GM21367 (cell line): ENCODE data around the gene MBD4.
A peak's percentile ranks its signal among the peaks of the same experiment; 100 is the strongest.
"Not testable (repeated sequence)": the region's sequence is repeated elsewhere in the genome, so short reads cannot be mapped to it uniquely, and the experiment has no call there.

Experiments
- ATAC-seq: cut with Tn5 transposase; IDR thresholded peaks from one replicate; pipeline ENCODE4 v1.9.1; 2021; ENCODE audit not compliant: unreplicated experiment

Gene MBD4

DNA sequence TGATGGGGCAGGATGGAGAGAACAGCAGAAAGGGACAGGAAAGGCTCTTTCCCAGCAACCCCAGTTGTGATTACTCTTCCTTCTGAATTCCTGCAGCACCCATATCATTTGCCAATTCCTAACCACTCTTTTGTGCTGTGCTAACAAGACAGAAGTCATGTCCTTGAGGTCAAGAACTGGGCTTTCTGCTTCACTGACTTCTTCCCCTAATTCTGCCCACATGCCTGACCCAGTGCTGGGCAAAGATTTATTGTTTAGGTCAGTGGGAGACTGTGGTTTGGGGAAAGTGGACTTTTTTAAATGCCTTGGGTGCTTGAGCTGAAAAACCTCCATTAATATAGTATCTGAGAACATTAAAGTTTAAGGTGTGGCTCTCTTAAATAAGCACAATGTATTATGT lies 7.1 kb downstream of the MBD4 start:
- ATAC-seq: no peak

DNA sequence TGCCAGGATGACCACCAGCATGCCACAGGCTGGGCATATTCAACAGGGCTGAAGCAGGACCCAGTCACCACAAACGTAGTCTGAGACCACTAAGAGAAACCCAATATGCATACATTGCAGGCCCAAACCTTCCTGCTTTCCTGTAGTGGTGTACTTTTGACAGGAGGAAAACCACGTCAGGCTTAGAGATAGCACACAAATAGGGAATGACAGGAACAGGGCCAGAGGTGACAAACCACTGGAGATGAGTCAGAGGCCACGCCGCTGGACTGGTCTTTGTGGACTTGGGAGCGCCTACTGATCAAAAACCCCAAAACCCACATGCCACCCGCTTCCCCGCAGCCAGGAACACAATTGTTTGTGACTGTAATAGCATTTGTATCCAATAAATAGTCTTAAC lies 7.7 kb downstream of the MBD4 start:
- no peak for ATAC-seq

DNA sequence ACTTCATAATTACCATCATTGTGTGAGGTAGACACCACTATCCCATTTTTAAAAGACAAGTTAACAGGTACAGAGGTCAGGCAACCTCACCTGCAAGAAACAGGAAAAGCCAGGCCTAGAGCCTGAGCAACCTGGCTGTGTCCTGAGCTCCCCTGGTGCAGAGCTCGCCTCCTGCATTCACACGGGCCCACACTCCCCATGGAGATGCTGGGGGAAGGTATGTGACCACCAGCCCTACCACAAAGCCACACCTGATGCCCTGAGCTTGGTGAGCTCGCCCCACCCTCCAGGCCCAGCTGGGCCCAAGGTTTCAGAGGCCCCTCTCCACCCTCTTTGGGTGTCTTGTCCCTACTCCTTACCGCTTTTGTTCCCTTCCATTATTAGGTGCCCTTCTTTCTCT lies 10.1 kb downstream of the MBD4 start:
- ATAC-seq: no peak

DNA sequence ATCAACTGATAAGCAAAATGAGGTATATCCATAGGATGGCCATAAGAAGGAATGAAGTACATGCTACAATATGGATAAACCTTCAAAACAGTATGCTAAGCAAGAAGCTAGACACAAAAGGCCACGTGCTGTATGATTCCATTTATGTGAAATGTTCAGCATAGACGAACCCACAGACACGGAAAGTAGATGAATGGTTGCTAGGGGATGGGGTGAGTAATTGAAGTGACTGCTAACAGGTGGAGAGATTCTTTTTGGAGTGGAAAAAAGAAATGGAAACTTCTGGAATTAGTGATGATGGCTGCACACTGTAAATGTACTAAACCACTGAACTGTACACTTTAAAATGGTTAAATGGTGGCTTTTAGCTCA lies 10.7 kb downstream of the MBD4 start:
- no peak for ATAC-seq

DNA sequence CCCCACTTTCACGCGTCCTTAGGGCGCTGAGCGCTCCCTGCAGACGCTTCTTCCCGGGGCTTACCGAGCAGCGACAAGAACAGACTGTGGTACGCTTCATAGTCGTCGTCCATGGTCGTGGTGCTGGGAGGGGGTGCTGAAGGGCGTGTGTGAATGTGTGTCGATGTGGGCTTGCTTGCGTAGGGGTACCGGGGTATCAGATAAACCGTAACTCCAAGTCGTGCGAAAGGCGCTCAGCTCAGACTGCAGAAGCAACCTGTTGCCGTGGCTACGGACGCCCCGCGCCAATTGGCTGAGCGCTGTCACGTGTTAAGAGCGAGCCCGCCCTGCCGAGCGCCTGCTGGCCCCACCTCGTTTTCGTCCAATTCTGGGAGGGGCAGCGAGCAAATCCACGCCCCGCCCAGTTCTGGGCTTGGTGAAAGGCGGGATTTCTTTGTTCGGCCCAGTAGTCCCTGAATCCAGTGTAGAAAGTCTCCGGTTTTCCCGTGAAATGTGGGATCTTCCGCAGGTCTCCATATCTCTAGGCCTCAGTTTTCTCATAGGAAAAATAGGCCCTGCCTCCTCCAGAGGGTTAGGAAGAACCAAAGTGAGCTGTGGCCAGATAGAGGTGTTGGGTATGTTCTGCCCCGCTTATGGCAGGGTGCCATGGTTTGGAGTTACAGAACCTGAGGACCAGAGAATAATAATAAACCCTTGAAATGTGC lies 11.2 kb downstream of the MBD4 start, which contains the start of gene EFCAB12:
EFCAB12 (minus strand) TSS at position 261 of the 704 bp plus-strand sequence; CDS start at position 113, 148 bp downstream.
- peak; percentile 82 for ATAC-seq

DNA sequence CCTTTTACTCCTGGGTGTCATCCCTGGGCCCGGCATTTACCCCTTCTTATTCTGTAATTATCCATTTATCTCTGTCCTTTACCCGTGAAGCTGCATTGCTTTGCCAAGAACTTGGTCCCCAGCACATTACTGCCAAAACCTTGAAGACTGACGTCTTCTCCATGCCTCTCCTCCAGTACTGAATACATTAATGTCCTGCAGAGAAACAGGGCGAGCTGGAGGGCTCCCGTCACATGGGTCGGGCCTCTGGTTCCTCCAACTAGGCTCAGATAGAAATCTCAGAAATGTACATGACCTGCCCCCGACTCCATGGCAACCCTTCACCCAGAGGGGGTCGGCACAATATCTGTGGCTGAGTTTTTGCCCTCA lies 11.8 kb downstream of the MBD4 start:
- no peak for ATAC-seq

DNA sequence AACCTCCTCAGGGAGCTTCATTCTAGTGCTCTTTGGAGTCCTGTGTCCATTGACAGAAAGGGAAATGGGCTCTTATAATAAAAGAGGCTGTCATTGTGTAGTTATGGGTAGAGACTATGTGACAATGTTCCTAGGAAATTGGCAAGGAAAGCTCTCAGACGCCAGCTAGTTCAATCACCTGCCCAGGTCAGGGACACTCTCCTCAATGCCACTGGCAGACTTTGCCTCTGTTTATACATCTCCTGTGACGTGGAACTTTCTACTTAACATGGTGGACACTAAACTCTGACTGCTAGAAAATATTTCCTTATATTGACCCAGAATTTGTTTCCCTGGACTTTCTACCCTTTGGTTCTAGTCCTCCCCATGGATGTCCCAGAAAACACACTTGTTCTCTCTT lies 14.1 kb downstream of the MBD4 start:
- no peak for ATAC-seq

DNA sequence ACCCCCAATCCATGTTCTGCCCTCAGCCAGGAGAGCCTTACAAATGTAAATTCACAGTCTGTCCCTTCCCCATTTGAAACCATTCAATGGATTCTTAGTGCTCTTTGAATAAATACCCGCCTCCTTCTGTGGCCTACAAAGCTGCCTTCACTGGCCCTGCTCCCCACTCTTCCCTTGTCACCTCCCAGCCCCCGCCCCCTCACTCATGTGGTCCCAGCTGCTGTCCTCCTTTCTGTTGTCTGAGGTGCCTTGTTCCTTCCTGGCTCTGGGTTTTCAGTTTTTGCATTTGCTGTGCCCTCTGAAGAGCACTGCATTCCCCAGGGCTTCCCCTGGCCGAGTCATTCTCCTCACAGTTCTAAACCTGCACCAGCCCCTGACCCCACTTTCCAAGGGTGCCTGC lies 14.5 kb downstream of the MBD4 start:
- ATAC-seq: no peak

DNA sequence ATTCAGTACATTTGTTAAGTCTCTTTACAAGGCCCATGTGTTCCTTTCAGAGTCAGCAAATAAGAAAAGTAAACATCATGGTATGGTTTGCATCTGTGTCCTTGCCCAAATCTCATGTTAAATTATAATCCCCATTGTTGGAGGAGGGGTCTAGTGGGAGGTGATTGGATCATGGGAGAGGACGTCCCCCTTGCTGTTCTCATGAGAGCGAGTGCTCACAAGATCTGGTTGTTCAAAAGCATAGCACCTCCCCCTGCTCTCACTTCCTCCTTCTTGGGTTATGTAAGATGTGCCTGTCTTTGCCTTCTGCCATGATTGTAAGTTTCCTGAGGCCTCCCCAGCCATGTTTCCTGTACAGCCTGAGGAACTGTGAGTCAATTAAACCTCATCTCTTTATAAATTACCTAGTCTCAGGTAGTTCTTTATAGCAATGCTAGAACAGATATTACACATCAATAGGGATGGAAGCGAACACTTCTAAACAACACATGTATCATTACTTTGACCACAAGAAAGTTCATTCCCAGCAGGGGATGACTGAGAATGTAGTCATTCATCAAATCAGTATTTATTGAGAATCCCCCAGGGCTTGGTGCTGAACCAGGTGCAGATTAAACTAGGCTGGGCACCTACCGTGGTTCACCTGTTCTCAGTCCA lies 15.4 kb downstream of the MBD4 start:
- peak; percentile 52 for ATAC-seq

DNA sequence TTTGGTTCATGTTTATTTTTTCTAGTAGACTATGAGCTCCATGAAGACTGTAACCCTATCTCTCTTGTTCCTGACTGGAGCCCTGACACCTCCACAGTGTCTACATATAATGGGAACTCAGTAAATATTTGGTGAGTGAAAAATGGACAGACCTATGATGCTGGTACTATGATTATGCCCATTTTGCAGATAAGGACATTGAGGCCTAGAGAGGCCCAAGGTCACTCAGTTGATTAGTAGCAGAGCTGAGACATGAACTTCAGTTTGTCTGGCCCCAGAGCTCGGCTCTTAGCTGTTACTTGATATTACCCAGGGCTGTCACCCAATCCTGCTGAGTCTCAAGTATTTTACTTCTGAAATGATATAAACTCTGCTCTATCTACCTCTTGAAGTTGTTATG lies 16.9 kb downstream of the MBD4 start:
- ATAC-seq: no peak

DNA sequence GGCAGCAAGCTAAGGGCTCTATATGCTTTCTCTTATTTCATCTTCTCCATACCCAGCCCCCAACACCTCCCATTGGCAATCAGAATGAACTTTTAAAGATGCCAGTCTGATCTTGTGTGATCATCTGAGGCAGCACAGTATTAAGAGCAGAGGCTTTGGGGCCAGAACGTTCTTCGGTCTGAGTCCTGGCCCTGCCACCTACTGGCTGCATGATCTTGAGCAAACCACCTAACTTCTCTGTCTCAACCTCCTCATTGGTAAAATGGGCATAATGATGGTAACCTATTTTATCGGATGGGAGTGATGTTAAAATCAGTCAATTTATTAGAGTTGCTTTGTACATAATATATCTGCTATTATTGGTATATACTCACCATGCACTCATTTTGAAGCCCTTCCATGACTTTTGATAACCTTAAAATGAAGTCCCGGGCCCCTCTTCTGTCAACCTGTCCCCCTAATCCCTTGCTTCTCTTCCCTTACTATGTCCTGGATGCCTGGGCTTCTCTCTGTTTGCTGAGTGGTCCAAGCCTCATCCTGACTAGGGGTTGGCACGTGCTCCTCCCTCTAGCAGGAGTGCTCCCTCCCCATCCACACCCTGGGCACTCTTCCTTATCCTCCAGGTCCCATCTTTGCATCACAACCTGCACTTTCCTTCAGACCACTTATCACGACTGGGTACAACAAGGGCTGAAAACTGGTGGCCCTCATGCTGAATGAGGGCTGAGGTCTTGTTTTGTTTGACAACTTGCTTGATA lies 17.6 kb downstream of the MBD4 start:
- ATAC-seq: no peak

DNA sequence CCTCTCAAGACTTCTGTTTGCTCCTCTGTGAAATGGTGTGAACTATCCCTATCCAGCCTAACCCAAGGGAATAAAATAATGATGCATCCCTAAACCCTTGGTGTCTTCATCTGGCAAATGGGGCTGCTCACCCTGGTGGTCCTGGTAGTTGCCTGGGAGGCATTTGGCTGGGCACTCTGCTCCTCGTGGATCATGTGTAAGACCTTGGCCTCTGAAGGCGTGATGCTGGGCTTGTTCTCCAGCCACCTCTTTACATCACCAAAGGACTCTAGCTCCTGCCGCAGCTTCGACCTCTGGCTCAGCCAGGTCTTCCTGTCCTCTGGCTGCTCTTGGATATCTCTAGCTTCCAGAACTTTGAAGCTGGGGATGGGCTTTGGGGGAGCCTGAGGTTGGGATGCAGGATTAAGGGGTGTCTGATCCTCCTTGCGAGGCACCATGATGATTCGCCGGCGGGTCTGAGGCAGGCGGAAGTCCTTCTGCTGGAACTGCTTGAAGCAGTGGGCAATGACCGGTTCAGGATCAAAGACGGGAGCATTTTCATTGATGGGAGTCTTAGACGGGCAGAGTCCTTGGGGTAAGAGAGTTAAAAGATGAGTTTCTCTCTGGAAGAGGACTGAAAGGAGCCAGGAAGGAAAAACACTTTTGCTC lies 18.4 kb downstream of the MBD4 start:
- no peak for ATAC-seq

DNA sequence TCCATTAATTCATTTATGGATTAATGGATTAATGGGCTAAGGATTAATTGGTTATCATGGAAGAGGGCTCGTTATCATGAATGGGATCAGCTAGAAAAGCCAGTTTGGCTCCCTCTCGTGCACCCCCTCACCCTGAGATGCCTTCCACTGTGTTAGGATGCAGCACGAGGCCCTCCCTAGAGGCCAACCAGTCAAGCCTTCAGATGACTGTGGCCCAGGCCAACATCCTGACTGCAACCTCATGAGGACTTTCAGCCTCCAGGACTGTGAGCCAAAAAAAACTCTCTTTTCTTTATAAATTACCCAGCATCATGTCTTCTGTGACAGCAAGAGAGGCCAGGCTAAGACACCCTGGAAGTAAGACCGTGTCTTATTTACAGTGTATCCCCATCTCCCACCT lies 20.3 kb downstream of the MBD4 start:
- ATAC-seq: no peak

DNA sequence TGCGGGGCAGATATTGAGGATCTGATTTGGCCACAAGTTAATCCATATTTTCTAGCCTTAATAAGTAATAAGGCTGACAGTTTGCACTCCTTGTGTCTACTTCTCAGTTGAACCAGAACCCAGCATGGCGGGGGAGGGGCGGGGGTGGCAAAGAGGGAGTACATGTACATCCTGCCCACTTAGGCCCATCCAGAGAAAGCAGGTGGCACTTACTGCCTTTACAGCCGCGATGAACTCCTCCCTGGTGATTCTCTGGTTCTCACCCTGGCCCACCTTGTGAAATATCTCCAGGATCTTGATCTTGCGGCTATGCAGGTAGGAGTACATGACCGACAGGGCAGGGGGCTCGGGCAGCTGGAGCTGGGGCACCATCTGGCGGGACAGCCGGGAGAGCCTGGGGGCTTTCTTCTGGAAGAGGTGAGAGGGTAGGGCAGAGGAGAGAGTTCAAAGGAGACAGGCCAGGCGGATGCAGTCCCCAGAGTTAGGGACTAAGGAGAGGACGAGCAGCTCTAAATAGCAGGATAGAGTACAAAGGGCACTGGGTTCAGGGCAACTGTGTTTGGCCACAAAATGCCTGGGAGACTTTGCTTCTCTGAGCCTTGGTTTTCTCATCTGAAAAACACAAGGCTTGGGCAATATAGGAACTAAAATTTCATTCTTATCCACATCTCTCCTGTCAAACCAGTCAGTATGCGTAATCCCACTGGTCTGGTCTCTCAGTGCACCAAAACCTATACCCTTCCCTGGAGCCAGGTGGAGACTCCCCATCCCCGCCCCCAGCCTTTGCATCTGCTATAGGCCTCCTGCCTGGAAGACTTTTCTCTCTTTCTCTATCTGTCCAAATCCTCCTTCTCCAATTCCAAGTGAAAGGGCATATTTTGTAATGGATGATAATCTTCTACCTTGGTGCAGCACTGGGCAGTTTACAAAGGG lies 21.4 kb downstream of the MBD4 start:
- no peak for ATAC-seq

DNA sequence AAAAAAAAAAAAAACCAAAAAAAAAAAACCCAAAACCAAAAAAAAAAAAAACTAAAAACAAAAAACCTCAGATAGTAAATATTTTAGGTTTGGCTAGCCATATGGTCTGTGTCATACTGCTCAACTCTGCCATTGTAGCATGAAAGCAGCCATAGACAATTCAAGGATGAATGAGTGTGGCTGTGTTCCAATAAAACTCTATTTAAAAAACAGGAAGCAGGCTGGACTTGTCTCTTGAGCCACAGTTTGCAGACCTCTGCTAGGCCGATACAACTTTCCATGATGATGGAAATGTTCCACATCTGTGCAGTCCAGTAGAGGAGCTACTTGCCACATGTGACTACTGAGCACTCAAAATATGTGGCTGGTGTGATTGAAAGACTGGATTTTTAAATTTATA lies 22.4 kb downstream of the MBD4 start:
- no peak for ATAC-seq

DNA sequence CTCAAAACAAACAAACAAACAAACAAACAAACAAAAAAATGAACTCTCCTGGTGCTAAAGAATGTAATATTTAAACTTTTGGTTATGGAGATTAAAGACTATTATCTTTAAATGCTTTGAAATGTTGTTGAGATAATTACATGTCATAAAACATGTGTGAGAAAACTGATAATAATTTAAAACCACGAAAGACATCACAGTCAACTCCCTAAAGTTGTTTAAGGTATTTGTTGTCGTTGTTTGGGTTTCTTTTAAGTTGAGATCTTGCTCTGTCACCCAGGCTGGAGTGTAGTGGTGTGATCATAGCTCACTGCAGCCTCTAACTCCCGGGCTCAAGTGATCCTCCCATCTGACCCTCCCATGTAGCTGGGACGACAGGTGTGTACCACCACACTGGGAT lies 23.3 kb downstream of the MBD4 start:
- no peak for ATAC-seq

DNA sequence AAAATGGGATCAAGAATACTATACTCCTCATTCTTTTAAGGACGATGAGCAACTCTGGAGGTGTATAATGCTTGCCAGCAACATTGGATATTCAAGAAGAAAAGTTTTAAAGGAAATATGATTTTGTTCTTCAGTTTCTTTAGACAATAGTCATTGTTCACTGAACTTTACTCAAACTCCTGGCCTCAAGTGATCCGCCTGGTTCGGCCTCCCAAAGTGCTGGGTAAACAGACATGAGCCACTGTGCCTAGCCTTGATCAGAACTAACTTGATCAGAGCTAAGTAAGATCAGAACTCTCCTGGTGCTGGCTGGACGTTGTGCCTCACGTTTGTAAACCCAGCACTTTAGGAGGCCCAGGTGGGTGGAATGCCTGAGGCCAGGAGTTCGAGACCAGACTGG lies 23.9 kb downstream of the MBD4 start:
- ATAC-seq: no peak

DNA sequence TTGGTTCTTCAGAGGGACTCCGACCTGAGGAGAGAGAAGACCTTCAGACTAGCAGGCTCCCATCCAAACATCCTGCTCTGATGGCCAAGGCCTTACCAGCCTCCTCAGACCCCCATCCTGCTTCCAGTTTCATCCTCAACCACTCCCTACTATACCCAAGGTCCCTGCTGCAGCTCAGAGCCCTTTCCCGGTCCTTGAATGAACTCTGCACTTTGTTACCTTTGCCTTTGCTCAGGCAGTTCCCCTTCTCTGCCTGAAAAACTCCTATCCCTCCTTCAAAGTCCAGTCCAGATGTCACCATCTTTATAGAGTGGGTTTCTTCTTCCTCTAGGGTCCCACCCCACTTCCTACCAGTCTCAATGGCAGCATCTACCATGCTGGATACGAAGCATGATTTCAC lies 24.4 kb downstream of the MBD4 start:
- no peak for ATAC-seq

DNA sequence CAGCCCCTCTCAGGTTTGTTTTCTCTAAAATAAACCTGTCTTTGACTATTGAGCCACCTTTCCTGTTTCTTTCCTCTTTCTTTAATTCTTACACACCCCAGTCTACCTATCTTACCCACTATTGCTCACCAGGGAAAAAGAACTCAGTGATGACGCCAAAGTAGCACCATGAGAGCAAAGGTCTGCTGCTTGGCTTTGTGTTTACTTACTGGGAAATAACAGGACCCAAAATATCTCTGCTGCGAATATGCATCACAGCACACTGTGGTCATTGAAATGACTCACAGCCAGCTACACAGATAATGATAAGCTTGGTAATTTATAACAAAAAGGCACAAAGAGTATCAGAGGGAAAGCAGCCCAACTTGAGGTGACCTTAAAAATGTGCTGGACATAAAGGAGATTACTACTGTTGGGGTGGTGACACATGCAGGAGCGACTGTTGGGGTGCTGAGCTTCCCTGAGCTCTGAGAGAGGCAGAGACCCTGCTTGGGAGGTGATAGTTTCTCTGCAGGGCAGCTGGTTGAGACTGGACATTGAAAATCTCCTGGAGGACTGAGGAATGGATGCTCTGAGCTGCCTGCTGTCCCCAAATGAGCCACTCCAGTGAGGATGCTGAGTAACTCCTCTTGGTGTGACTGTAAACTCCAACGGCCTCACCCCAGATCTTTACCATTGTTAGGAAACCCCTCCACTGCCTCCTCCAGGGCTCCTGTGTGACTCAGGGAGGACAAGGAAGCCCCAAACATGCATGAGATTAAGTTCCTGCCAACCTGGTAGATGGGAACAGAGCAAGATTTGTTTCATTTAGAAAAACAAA lies 25.9 kb downstream of the MBD4 start:
- peak; percentile 65 for ATAC-seq

DNA sequence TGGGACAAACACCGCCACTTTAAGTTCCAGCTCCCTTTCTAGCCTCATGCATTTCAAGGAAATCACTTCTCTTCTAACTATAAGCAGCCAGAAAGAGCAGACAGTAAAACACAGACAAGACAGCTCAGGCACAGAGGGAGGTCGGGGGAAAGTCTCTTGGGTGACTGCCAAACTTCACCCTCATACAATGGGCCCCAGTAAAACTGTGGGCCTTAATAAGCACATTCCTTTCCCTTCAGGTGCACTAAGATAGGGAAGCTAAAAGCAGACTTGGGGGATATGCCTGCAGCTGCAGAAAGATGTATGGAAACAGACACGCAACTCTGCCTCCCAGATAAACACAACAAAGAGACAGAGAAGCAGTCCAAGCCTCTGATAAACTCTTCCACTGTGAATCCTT lies 26.5 kb downstream of the MBD4 start:
- not testable (repeated sequence) for ATAC-seq
